Activated T-cell treated with anti-CD3 and anti-CD28 coated beads, Interleukin-2, amount 50 U/mL, for 24 hours (primary cell): ENCODE measurements around the gene ATG16L2.
"Not testable (repeated sequence)": the region's sequence is repeated elsewhere in the genome, so short reads cannot be mapped to it uniquely, and the experiment has no call there.

Experiments used
- DNase-seq: peaks from one replicate; pipeline ENCODE4 v3.0.0-alpha.2; 2020
- H3K27ac Mint-ChIP-seq: 2 replicates; pipeline ENCODE4 v1.8.0; 2020; ENCODE audit warnings: mild to moderate bottlenecking, mixed read lengths
- H3K27me3 Mint-ChIP-seq: 2 replicates; pipeline ENCODE4 v1.8.0; 2020; ENCODE audit warnings: mixed read lengths
- H3K36me3 Mint-ChIP-seq: 2 replicates; pipeline ENCODE4 v1.8.0; 2020; ENCODE audit warnings: low read depth, mixed read lengths
- H3K4me1 Mint-ChIP-seq: 2 replicates; pipeline ENCODE4 v1.8.0; 2020; ENCODE audit warnings: low read depth, mixed read lengths
- H3K4me3 Mint-ChIP-seq: 2 replicates; pipeline ENCODE4 v1.8.0; 2020; ENCODE audit warnings: mild to moderate bottlenecking, moderate library complexity, mixed read lengths
- H3K9me3 Mint-ChIP-seq: 2 replicates; pipeline ENCODE4 v1.8.0; 2020; ENCODE audit warnings: mixed read lengths

ATG16L2 gene

DNA sequence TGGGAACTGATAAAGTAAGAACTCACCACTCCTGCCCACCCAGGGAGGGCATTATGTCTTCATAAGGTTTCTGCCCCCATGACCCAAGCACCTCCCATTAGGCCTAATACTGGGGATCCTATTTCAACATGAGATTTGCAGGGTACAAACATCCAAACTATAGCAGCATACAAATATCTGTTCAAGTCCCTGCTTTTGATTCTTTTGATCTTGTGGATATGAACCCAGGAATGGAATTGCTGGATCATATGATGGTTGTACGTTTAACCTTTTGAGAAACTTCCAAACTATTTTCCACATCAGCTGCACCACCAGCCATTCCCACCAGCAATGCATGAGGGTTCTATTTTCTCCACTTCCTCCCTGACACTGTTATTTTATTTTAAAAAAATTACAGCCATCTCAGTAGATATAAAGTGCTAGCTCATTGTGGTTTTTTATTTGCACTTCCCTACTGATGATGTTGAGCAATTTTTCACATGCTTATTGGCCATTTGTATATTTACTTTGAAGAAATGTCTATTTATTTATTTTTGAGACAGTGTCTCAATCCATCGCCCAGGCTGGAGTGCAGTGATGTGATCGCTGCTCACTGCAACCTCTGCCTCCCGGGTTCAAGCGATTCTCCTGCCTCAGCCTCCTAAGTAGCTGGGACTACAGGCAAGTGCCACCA lies 7.1 kb upstream of the ATG16L2 start:
- peaks cover 16% of the 10 kb centered on the region for H3K4me1 Mint-ChIP-seq
- no peaks in the 10 kb centered on the region for H3K9me3 Mint-ChIP-seq
- peaks cover 52% of the 10 kb centered on the region for H3K36me3 Mint-ChIP-seq
- DNase-seq = no peak
- no peak overlapping the region for H3K4me3 Mint-ChIP-seq
- H3K27me3 Mint-ChIP-seq = no peaks in the 10 kb centered on the region
- no peak overlapping the region for H3K27ac Mint-ChIP-seq

DNA sequence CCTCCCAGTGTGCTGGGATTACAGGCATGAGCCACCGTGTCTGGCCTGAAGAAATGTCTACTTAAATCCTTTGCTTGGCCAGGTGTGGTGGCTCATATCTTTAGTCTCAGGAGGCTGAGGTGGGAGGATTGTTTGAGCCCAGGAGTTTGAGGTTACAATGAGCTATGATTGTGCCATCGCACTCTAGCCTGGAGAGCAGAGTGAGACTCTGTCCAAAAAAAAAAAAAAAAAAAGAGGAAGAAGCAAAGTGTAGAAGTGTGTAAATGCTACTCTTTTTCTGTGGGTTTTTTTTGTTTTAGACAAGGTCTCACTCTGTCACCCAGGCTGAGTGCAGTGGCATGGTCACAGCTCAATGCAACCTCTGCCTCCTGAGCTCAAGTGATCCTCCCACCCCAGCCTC lies 6.4 kb upstream of the ATG16L2 start:
- H3K9me3 Mint-ChIP-seq = no peaks in the 10 kb centered on the region
- no peaks in the 10 kb centered on the region for H3K27me3 Mint-ChIP-seq
- H3K4me1 Mint-ChIP-seq = peaks cover 20% of the 10 kb centered on the region
- peaks cover 53% of the 10 kb centered on the region for H3K36me3 Mint-ChIP-seq
- no peak for DNase-seq
- no peak overlapping the region for H3K4me3 Mint-ChIP-seq
- no peak overlapping the region for H3K27ac Mint-ChIP-seq

DNA sequence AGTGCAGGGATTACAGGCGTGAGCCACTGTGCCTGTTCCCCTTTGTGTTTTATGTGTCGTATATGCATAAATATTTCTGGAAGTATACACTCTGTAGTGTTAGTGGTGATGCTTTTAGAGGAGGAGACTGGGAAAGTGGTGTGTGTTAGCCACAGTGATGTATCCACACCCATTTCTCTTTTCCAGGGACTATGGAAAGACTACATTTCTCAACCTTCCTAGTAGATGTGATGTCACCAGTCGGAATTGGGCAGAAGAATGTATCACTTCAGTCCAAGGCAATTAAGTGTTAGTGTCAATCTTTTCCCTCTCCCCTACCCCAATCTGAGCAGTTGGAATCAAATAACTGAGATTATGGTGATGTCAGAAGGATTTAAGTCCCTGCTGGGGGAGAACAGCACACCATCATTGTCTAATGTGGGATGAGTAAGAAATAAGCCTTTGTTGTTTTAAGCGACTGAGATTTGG lies 5.8 kb upstream of the ATG16L2 start:
- no peak for DNase-seq
- no peak overlapping the region for H3K4me3 Mint-ChIP-seq
- H3K27ac Mint-ChIP-seq = no peak overlapping the region
- H3K9me3 Mint-ChIP-seq = no peaks in the 10 kb centered on the region
- H3K27me3 Mint-ChIP-seq = no peaks in the 10 kb centered on the region
- H3K36me3 Mint-ChIP-seq = peaks cover 59% of the 10 kb centered on the region
- peaks cover 24% of the 10 kb centered on the region for H3K4me1 Mint-ChIP-seq

DNA sequence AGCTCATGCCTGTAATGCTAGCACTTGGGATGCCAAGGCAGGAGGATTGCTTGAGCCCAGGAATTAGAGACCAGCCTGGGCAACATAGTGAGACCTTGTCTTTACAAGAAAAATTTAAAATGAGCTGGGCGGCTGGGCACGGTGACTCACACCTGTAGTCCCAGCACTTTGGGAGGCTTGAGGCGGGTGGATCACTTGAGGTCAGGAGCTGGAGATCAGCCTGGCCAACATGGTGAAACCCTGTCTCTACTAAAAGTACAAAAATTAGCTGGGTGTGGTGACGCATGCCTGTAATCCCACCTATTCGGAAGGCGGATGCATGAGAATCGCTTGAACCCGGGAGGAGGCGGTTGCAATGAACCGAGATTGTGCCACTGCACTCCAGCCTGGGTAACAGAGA lies 2.5 kb upstream of the ATG16L2 start:
- H3K27me3 Mint-ChIP-seq, H3K9me3 Mint-ChIP-seq, DNase-seq: not testable (repeated sequence)
- H3K4me1 Mint-ChIP-seq = peaks cover 32% of the 10 kb centered on the region
- peak overlapping the region; percentile 66 for H3K27ac Mint-ChIP-seq
- peak overlapping the region; percentile 100 for H3K4me3 Mint-ChIP-seq
- peaks cover 78% of the 10 kb centered on the region for H3K36me3 Mint-ChIP-seq

DNA sequence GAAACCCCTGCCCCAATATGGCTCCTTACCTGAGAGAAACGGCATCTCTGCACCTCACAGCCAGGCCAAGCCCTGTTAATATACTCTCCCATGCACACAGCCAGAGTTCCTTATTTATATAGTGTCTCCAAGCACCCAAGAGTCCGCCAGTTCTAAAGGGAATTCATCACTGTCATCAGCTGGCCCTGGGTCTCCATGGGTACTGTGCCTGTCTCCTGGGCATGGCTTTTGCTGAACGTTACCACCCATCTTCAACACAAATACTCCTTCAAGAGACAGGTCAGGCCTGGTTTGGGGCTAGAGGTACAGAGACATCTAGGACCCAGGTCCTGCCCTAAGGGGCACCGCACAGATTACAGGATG lies 1.6 kb upstream of the ATG16L2 start:
- Mint-ChIP-seq H3K36me3 (peaks cover 86% of the 10 kb centered on the region), H3K27ac (peak overlapping the region; percentile 98), H3K9me3 (no peaks in the 10 kb centered on the region), H3K4me1 (peaks cover 38% of the 10 kb centered on the region), H3K4me3 (peak overlapping the region; percentile 100), H3K27me3 (no peaks in the 10 kb centered on the region)
- no peak for DNase-seq

DNA sequence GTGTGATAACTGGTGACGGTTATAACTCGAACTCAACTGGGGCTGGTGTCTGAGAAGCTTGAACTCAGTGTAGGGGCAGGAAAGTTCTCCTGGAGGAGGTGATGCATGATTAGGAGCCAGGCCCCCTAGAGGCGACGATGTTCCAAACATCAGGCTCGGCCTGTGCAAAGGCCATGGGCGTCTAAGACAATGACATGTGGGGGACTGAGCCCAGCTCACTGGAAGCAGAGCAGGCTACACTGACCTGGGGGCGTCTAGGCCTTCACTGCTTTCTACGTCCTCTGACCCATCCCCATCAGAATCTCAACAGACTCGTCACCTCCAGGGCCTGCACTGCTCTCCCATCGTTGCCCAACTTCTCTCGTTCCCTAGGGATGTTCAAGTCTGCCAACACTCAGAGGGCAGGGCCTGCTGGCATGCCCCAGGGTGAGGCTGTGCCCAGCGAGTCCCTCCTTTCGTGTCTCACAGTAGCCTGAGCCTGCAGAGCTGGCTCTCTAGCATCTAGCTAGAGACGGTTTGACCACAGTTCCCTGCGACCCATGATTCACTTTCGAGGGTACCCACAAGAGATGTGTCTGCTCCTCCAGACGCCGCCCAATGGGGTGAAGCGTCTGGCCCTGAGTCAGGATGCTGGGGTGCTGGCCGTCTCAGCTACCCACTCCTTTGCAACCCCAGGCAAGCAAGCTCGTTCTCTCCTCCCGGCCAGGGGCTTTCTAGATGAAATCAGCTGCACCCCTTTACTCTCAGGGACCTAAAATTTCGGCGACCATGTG lies 1.1 kb upstream of the ATG16L2 start:
- Mint-ChIP-seq H3K4me1 (peaks cover 39% of the 10 kb centered on the region), H3K27ac (peak overlapping the region; percentile 98), H3K9me3 (no peaks in the 10 kb centered on the region), H3K27me3 (no peaks in the 10 kb centered on the region), H3K36me3 (peaks cover 86% of the 10 kb centered on the region), H3K4me3 (peak overlapping the region; percentile 100)
- DNase-seq = peak; percentile 80

DNA sequence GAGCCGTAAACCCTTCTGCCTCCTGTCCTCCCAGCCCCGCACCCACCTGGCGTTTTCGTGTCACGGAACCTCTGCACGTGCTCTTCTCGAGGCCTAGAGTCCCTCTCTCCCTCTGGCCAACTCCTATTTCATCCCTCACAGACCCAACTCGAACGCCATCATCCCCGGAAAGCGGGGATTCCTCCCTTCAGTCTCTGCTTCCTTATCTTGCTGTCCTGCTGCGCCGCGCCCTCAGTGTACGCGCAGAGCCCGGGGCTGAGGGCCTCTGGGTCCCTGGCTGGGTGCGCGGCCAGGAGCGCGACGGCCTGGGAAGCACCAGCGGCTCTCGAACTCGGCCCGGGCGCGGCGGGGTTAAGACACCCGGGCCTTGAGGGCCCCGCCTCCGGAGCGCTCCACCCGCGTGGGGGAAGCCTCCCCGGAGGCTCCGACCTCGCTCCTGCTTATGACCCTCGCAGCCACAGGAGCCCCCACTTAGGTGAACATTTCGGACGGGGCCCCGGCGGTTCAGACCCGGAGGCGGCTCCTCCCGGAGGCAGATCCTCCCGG lies 398 bp upstream of the ATG16L2 start:
- DNase-seq = peak; percentile 98
- Mint-ChIP-seq H3K36me3 (peaks cover 86% of the 10 kb centered on the region), H3K9me3 (no peaks in the 10 kb centered on the region), H3K4me1 (peaks cover 40% of the 10 kb centered on the region), H3K4me3 (peak overlapping the region; percentile 100), H3K27me3 (no peaks in the 10 kb centered on the region), H3K27ac (peak overlapping the region; percentile 98)

DNA sequence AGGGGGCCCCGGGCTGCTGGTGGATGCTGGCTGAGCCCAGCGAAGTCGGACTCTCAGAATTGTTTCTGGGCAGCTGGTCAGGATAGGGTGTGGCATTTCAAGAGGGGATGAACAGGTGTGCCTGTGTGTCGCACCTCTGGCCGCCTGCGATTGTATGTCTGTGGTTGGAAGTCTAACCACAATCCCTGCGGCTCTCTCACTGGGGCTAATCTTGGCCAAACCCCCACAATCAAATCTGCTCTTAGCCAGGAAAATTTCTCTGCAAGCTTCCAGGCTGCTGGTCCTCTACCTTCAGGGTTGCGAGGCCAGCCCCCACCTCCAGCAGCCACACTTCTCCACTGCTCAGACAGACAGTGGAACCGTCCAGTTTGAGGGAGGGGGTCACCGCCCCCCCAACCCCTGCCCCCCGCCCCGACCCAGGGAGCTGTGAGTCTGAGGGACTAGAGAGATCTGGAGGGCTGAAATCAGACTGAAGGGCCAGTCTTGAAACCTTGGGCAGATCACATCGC lies 953 bp downstream of the ATG16L2 start:
- Mint-ChIP-seq H3K27me3 (no peaks in the 10 kb centered on the region), H3K4me3 (peak overlapping the region; percentile 99), H3K36me3 (peaks cover 84% of the 10 kb centered on the region), H3K4me1 (peaks cover 46% of the 10 kb centered on the region), H3K27ac (peak overlapping the region; percentile 99), H3K9me3 (no peaks in the 10 kb centered on the region)
- DNase-seq = no peak

DNA sequence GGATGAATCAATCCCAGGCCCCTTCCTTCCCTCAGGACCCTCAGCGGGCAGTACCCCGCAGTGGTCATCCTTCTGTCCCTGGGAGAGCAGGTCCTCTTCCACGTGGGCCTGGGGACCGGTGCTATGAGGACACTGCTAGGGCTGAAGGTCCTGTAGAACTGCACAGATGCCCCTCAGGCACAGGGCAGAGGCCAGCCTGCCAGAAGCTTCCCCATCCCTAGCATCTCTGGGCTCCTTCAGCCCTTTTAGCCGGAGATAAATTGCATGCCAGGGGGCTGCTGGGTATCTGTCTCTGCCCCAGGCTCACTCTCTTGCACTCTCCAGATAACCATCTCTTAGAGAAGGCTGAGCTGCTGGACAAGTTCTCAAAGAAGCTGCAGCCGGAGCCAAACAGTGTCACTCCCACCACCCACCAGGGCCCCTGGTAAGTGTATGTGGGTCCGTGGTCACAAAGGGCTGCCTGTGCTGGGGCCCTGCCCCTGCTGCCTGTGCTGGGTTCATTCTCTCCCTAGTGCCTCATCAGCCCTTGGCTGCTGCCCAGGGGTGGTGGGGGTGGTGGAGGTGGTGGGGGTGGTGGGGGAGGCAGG lies 2.3 kb downstream of the ATG16L2 start:
- H3K36me3 Mint-ChIP-seq = peaks cover 83% of the 10 kb centered on the region
- peak overlapping the region; percentile 99 for H3K4me3 Mint-ChIP-seq
- no peaks in the 10 kb centered on the region for H3K27me3 Mint-ChIP-seq
- DNase-seq = no peak
- peaks cover 50% of the 10 kb centered on the region for H3K4me1 Mint-ChIP-seq
- no peaks in the 10 kb centered on the region for H3K9me3 Mint-ChIP-seq
- peak overlapping the region; percentile 99 for H3K27ac Mint-ChIP-seq

DNA sequence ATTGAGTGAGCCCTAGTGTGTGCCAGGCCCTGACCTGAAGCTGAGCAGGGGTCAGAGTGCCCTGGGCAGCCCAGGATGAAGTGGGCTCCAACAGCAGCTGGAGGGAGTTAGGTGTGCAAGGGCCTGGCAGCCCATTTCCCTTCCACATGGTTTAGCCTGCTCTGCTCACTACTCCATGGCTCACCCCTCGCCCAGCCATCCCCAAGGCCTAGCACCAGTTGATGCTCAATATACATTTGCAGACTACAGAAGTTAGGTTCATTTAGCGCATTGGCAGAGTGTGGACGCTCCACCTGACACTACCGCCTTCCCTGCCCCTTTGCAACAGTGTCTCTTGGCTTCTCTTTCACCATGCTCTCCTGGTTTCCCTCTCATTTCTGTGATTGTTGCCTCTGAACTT lies 3.8 kb downstream of the ATG16L2 start:
- Mint-ChIP-seq H3K4me1 (peaks cover 45% of the 10 kb centered on the region), H3K27me3 (no peaks in the 10 kb centered on the region), H3K36me3 (peaks cover 78% of the 10 kb centered on the region), H3K4me3 (no peak overlapping the region), H3K27ac (no peak overlapping the region), H3K9me3 (no peaks in the 10 kb centered on the region)
- DNase-seq = no peak

DNA sequence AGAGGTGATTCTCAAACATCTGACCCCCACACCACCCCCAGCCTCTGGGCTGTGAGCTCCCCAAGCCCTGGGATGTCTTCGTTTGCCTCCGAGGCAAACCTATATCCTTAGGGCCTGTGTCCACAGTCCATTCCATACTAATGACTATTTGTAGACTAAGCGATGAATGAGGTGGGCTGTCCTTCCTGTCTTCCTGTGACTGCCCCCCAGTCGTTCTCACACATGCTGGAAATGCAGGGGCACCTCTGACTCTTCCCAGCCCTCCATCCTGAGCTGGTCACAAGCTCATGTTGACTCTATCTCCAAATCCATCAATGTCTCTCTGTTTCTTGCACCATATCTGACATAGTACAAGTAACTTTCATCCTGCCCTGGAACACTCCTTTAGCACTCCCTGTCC lies 4.8 kb downstream of the ATG16L2 start:
- H3K27me3 Mint-ChIP-seq = no peaks in the 10 kb centered on the region
- H3K27ac Mint-ChIP-seq = peak overlapping the region; percentile 60
- no peak for DNase-seq
- H3K36me3 Mint-ChIP-seq = peaks cover 79% of the 10 kb centered on the region
- peaks cover 42% of the 10 kb centered on the region for H3K4me1 Mint-ChIP-seq
- no peaks in the 10 kb centered on the region for H3K9me3 Mint-ChIP-seq
- no peak overlapping the region for H3K4me3 Mint-ChIP-seq

DNA sequence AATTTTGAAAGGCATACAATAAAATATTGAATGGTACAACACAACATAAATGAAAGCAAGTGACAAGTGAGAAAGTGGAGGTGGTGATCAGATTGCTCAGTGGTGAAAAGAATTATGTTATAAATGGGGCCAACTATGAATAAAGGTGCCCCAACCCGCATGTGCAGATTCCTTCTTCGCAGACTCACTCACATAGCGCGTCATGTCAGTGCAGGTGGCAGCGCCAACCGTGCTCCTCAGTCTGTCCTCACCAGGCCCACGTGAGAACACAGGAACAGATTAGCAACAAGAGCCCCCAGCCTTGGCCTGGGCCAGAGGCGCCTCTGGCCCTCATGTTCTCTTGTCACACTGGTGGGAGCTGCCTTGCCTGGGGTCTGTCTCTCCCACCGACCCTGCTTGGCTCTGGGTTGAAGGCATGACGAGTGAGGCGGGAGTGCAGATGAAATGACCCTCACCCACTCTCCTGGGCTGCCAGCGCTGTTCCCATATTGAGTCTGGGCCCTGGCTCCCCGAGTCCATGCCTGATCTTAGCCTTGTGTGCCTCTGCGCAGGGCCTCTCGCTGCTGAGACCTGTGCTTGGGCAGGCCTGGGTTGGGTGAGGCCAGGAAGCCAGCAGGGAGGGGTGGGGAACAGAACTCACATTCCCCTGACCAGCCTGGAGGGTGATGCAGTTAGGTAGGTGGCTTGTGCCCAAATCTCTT lies 6.4 kb downstream of the ATG16L2 start:
- Mint-ChIP-seq H3K36me3 (peaks cover 84% of the 10 kb centered on the region), H3K4me1 (peaks cover 42% of the 10 kb centered on the region), H3K27ac (peak overlapping the region; percentile 9), H3K27me3 (no peaks in the 10 kb centered on the region), H3K4me3 (peak overlapping the region; percentile 8), H3K9me3 (no peaks in the 10 kb centered on the region)
- DNase-seq = no peak

DNA sequence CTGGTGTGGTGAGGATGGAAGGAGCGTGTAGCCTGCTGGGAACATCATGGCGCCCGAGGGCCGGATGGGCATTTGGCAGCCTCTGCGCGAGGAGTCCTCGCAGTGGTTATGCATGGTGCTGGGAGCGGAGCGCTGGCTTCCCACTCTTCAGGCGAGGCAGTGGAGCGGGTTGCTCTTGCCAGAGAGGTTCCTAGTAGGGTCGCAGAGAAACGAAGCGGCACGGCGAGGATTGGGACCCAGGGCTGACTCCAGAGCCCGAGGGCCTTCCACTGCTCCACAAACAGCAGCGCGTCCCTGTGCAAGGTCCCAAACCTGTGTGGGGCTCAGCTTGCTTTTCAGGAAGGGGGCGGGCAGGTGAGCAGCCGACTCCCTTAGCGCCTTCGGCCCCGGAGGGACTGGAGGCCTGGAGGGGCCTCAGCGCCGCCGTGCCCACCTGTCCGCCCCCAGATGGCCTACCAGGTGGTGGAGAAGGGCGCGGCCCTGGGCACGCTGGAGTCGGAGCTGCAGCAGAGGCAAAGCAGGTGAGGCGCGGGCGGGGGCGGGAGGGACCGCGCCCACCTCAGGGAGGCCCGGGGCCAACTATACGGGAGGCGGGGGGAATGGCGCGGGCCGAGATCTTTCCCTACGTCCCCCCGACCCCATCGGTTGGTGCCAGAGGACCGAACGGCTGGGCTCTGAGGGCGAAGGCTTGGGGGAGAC lies 7.2 kb downstream of the ATG16L2 start:
- no peak for DNase-seq
- peak overlapping the region; percentile 37 for H3K27ac Mint-ChIP-seq
- H3K4me3 Mint-ChIP-seq = peak overlapping the region; percentile 45
- H3K9me3 Mint-ChIP-seq = no peaks in the 10 kb centered on the region
- H3K36me3 Mint-ChIP-seq = peaks cover 85% of the 10 kb centered on the region
- peaks cover 35% of the 10 kb centered on the region for H3K4me1 Mint-ChIP-seq
- no peaks in the 10 kb centered on the region for H3K27me3 Mint-ChIP-seq
